ENCODE results near the gene ADAP1.

- TF ChIP-seq CTCF (IDR thresholded peaks at IDR 0.05) (peak in 1 of 7 experiments; percentile 13), POLR2A (IDR thresholded peaks at IDR 0.05) (no peak)
These were observed 40.6 kb downstream of the ADAP1 start for GRCh38 chr7:913736-914520.
